Measurements from ENCODE around the gene GLIPR2. TPM values are rescaled to one million over a fixed set of nuclear protein-coding genes. Genes with fewer than 3 reads are reported as not detected.

GLIPR2 gene
- total and polyA plus RNA-seq, 2 of the 4 experiments (the other 2 are of a cell fraction), result 35.8 to 43.3 TPM

- TF ChIP-seq MXI1 (IDR thresholded peaks at IDR 0.05; ENCODE audit: borderline replicate concordance, low read depth, low read length), result no peak
Observed at GRCh38 chr9:36152741-36153438, 16.4 kb downstream of the GLIPR2 start (continued).

- Histone ChIP-seq H3K9ac (ENCODE audit: low read depth, low read length) (no peak overlapping the region), H3K18ac (ENCODE audit: low read depth, low read length) (no peak overlapping the region), H2AK5ac (ENCODE audit: low read depth, low read length) (no peak overlapping the region; the same call in 1 of the 2 replicates), H4K20me1 (ENCODE audit: insufficient read depth, low read length) (peaks cover 7% of the 10 kb centered on the region), H2BK15ac (ENCODE audit: low read depth, low read length) (no peak overlapping the region), H3K4me1 (ENCODE audit: control insufficient read depth, insufficient read depth, low read length) (peaks cover 19% of the 10 kb centered on the region), H3K23ac (ENCODE audit: low read depth, low read length) (no peak overlapping the region), H3K4me3 (ENCODE audit: insufficient read depth, low read depth, low read length) (no peak overlapping the region), H2AK9ac (replicated peaks; ENCODE audit: low read depth, low read length, poor library complexity) (no peak overlapping the region), H3K36me3 (ENCODE audit: control insufficient read depth, insufficient read depth, low read length) (peaks cover 37% of the 10 kb centered on the region), H3K14ac (replicated peaks; ENCODE audit: low read depth, low read length) (no peak overlapping the region), H2BK20ac (ENCODE audit: low read depth, low read length) (no peak overlapping the region), H3K27ac (ENCODE audit: insufficient read depth, low read length) (no peak overlapping the region; the same call in 1 of the 2 replicates), H3K79me1 (ENCODE audit: low read depth in 1 of 2, low read length in 2 of 2) (peaks cover 0 to 39% of the 10 kb centered on the region in 2 experiments; a peak in 3 of 4 replicates), H4K5ac (ENCODE audit: low read depth, low read length) (no peak overlapping the region), H3K4ac (ENCODE audit: low read depth, low read length) (no peak overlapping the region), H3K9me1 (ENCODE audit: insufficient read depth, low read length) (peaks cover 25% of the 10 kb centered on the region), H4K91ac (ENCODE audit: insufficient read depth, low read depth, low read length) (no peak overlapping the region), H4K8ac (ENCODE audit: low read depth in 2 of 2, low read length in 2 of 2) (no peak overlapping the region), H3K9me3 (ENCODE audit: control insufficient read depth, insufficient read depth, low read length) (peaks cover 2% of the 10 kb centered on the region; the same call in 1 of the 2 replicates), H2BK120ac (ENCODE audit: low read depth, low read length) (no peak overlapping the region), H3K27me3 (ENCODE audit: control insufficient read depth, insufficient read depth, low read length) (no peaks in the 10 kb centered on the region), H3K56ac (ENCODE audit: extremely low read depth, insufficient read depth, low read length) (no peak overlapping the region), H2AFZ (replicated peaks; ENCODE audit: low read length, poor library complexity) (no peak overlapping the region), H3K4me2 (ENCODE audit: low read depth, low read length) (no peak overlapping the region), H2BK5ac (ENCODE audit: low read depth, low read length, poor library complexity, severe bottlenecking) (no peak overlapping the region)
- no CpG with 5 or more reads among the region's 9 CpGs for WGBS, 2 experiments (ENCODE audit: extremely low coverage in 2 of 2, insufficient read length in 1 of 2)
- in situ Hi-C loops (cut with MboI; ENCODE audit: low sequenced_read_pairs), result no loop called here
- no TSS peak for BruUV-seq (replicated peaks)
- DNase-seq (no peak), ATAC-seq (ENCODE audit: low read depth) (no peak)
- TF ChIP-seq CTCF (conservative IDR thresholded peaks at IDR 0.05; ENCODE audit: low read depth, low read length) (no peak), RAD21 (IDR thresholded peaks at IDR 0.05; ENCODE audit: low read length) (no peak), USF2 (IDR thresholded peaks at IDR 0.05; ENCODE audit: low read depth, low read length) (no peak), MXI1 (IDR thresholded peaks at IDR 0.05; ENCODE audit: borderline replicate concordance, low read depth, low read length) (no peak), SMC3 (IDR thresholded peaks at IDR 0.05; ENCODE audit: low read depth, low read length) (no peak), NFE2L2 (IDR thresholded peaks at IDR 0.05; ENCODE audit: low read depth, low read length) (no peak), FOS (IDR thresholded peaks at IDR 0.05; ENCODE audit: low read depth, low read length) (no peak), CEBPB (IDR thresholded peaks at IDR 0.05; ENCODE audit: low read depth, low read length) (no peak), ELK1 (IDR thresholded peaks at IDR 0.05; ENCODE audit: borderline replicate concordance, low read depth, low read length) (no peak), RCOR1 (IDR thresholded peaks at IDR 0.05; ENCODE audit: insufficient replicate concordance, low read length) (no peak), POLR2A (IDR thresholded peaks at IDR 0.05; ENCODE audit: low read depth, low read length) (no peak), RFX5 (IDR thresholded peaks at IDR 0.05; ENCODE audit: low read depth, low read length) (no peak), CHD1 (IDR thresholded peaks at IDR 0.05; ENCODE audit: low read depth, low read length) (no peak)
- ChIA-PET CTCF (no interaction called here), POLR2A (ENCODE audit: unreplicated experiment) (no interaction called here)
- intact Hi-C loops (cut with micrococcal nuclease), result no loop called here
- dilution Hi-C loops (cut with HindIII; ENCODE audit: low sequenced_read_pairs, unreplicated experiment), result no loop called here
Observed at GRCh38 chr9:36153746-36154145, 17.2 kb downstream of the GLIPR2 start.
